DND-41 (cell line): ENCODE results near the gene CPZ.

Experiments used
- CTCF ChIP-seq: IDR thresholded peaks from 2 replicates; pipeline ENCODE4 v1.5.1; 2012; ENCODE audit warnings: borderline replicate concordance, low read length, moderate library complexity, mild to moderate bottlenecking; ENCODE audit not compliant: poor library complexity, severe bottlenecking; ENCODE audit errors: extremely low read depth
- EZH2 ChIP-seq: IDR thresholded peaks from 3 replicates; pipeline ENCODE4 v1.6.1; 2012; ENCODE audit warnings: borderline replicate concordance, low read depth, mild to moderate bottlenecking, moderate library complexity, low read length, inconsistent platforms; ENCODE audit not compliant: severe bottlenecking

DNA sequence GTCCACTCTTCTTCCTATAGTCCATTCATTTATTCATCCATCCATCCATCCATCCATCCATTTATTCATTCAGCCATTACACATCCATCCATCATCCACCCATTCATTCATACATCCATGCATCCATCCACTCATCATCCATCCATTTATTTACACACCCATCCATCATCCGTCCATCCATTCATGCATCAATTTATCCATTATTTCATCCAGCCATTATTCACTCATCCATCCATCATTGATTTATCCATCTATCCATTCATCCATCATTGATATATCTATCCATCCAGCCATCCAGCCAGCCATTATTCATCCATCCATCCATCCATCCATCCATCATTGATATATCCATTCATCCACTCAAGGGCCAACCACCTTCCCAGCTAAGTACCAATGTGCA, 12.7 kb downstream of the CPZ start:
- no peak for TF ChIP-seq CTCF
- TF ChIP-seq EZH2, result no peak
